ENCODE data around the gene TMX2. TPM values are rescaled to one million over a fixed set of nuclear protein-coding genes. Genes with fewer than 3 reads are reported as not detected.
"Not testable (repeated sequence)": the region's sequence is repeated elsewhere in the genome, so short reads cannot be mapped to it uniquely, and the experiment has no call there.

Gene TMX2
- total RNA-seq, 1 donor from 2014 or later, result 70.4 TPM

DNA sequence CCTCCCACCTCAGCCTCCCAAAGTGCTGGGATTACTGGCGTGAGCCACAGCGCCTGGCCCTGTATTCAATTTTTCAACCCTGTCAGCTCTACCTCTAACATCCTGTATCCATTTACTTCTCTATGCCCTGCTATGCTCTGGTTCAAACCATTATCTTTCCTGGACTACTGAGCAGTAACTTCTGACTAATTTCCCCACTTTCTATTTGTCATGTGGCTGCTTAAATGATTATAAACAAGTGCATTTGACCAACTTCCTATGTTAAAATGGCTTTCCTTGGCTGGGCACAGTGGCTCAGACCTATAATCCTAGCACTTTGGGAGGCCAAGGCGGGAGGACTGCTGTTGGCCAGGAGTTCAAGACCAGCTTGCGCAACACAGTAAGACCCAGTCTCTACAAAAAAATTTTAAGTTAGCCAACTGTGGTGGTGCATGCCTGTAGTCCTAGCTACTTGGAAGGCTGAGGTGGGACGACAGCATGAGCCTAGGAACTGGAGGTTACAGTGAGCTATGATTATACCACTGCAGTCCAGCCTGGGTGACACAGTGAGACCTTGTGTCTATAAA, 2.5 kb upstream of the TMX2 start:
- H3K4me1 ChIP-seq, result peaks cover 31% of the 10 kb centered on the region
- TF ChIP-seq CTCF (IDR thresholded peaks at IDR 0.05), result no peak
- DNase-seq, result no peak
- H3K9me3 ChIP-seq, result no peaks in the 10 kb centered on the region
- H3K4me3 ChIP-seq, result no peak overlapping the region
- no peaks in the 10 kb centered on the region for H3K27me3 ChIP-seq
- intact Hi-C loops (cut with DNase I), result no loop called here
- no peak for ATAC-seq
- peaks cover 4% of the 10 kb centered on the region for H3K36me3 ChIP-seq
- H3K27ac ChIP-seq, result no peak overlapping the region

DNA sequence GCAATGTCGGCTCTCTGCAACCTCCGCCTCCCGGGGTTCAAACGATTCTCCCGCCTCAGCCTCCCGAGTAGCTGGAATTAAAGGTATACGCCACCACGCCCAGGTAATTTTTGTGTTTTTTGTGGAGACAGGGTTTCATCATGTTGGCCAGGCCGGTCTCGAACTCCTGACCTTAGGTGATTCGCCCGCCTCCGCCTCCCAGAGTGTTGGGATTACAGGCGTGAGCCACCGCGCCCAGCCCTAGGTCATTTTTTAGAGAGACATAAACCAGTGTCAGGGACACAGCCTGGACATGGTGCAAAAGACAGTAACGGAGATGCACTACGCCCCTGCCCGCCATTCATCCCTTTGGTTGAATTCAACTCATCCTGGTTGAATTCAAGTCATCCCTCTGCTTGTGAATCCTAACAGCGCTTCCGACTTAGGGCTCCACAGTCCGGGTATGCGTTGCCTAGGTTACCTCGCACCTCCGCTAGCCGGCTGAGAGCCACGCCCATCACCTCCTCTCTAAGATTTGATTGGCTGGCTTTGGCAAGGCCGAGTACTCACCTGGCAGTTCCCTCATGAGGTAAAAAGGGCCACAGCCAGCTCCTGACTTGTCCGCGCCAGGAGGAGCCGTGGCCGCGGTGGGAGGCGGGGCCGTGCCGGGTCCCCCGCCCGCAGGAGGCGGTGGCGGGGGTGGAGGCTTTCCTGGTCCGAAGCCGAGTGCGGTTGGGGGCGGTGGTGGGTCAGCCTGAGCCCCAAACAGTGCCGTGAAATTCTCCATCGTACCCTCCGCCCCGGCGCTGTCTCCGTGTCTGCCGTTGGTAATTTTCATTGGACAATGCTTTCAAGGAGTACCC, 758 bp upstream of the TMX2 start, which contains the start of gene MED19:
Gene MED19, minus strand, starts transcription at position 802 of the 842 bp plus-strand sequence. Its CDS starts 36 bp downstream, at position 766.
- Histone ChIP-seq H3K4me3 (peak within 1 kb of the TSS; percentile 82), H3K27me3 (no peaks in the 10 kb centered on the region), H3K27ac (peak within 1 kb of the TSS; percentile 90), H3K9me3 (no peaks in the 10 kb centered on the region), H3K36me3 (no peaks in the 10 kb centered on the region), H3K4me1 (peaks cover 31% of the 10 kb centered on the region)
- intact Hi-C loops (cut with DNase I), result no loop called here
- ATAC-seq, result peak; percentile 81
- DNase-seq, result peak; percentile 90
- no peak for TF ChIP-seq CTCF (IDR thresholded peaks at IDR 0.05)

DNA sequence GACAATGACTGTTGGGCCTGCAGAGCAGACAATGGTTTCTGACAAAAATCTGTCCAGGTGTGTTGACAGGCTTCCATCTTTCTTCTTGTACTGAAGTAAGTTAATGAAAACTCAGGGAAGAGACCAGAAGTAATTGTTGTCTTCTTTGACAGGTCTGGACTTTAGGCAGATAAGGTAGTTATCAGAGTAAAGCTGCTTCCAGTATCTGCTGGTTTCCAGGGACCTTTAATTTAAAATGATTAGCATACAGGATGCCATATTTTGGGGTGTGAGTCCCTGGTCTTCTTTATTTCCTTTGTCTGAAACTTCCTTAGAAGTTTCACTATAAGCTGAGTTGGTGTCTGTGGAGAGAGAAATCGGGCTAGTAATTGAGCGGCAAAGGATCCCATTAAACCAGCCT, 1.4 kb downstream of the TMX2 start:
- no peaks in the 10 kb centered on the region for H3K36me3 ChIP-seq
- no peaks in the 10 kb centered on the region for H3K27me3 ChIP-seq
- DNase-seq (no peak), ATAC-seq (no peak)
- peaks cover 31% of the 10 kb centered on the region for H3K4me1 ChIP-seq
- intact Hi-C loops (cut with DNase I), result no loop called here
- H3K27ac ChIP-seq, result no peak overlapping the region
- H3K4me3 ChIP-seq, result peak overlapping the region; percentile 82
- TF ChIP-seq CTCF (IDR thresholded peaks at IDR 0.05), result no peak
- H3K9me3 ChIP-seq, result no peaks in the 10 kb centered on the region

GRCh38 chr11:57716726-57717125, 4.3 kb downstream of the TMX2 start:
- DNase-seq; H3K4me3 ChIP-seq; H3K27ac ChIP-seq; H3K36me3 ChIP-seq; H3K27me3 ChIP-seq; intact Hi-C loops (cut with DNase I); ATAC-seq; H3K9me3 ChIP-seq: not testable (repeated sequence)
- peaks cover 17% of the 10 kb centered on the region for H3K4me1 ChIP-seq

GRCh38 chr11:57727185-57727584, 14.8 kb downstream of the TMX2 start:
- H3K4me3 ChIP-seq, result no peak overlapping the region
- H3K9me3 ChIP-seq, result no peaks in the 10 kb centered on the region
- ATAC-seq, result no peak
- no peak for DNase-seq
- no peaks in the 10 kb centered on the region for H3K27me3 ChIP-seq
- intact Hi-C loops (cut with DNase I), result no loop called here
- no peaks in the 10 kb centered on the region for H3K36me3 ChIP-seq
- H3K27ac ChIP-seq, result no peak overlapping the region
- H3K4me1 ChIP-seq, result no peaks in the 10 kb centered on the region
- TF ChIP-seq CTCF (IDR thresholded peaks at IDR 0.05), result no peak

GRCh38 chr11:57728829-57729228, 16.4 kb downstream of the TMX2 start:
- H3K27me3 ChIP-seq, result no peaks in the 10 kb centered on the region
- no peaks in the 10 kb centered on the region for H3K36me3 ChIP-seq
- no peak for ATAC-seq
- intact Hi-C loops (cut with DNase I), result no loop called here
- no peaks in the 10 kb centered on the region for H3K4me1 ChIP-seq
- no peak overlapping the region for H3K4me3 ChIP-seq
- TF ChIP-seq CTCF (IDR thresholded peaks at IDR 0.05), result no peak
- no peak for DNase-seq
- no peaks in the 10 kb centered on the region for H3K9me3 ChIP-seq
- no peak overlapping the region for H3K27ac ChIP-seq
